PC-3 (cell line): ENCODE measurements around the gene RALGPS1.

Experiments
- EZH2 ChIP-seq: fragments of 300-600 bp; sonication (generic); IDR thresholded peaks from one replicate; pipeline ENCODE4 v1.6.1; 2017; ENCODE audit warnings: antibody characterized with exemption, mild to moderate bottlenecking, low read length; ENCODE audit not compliant: unreplicated experiment
- EZH2phosphoT487 ChIP-seq: fragments of 300-600 bp; sonication (generic); IDR thresholded peaks from 2 replicates; pipeline ENCODE4 v1.6.1; 2018; ENCODE audit warnings: mild to moderate bottlenecking, antibody characterized with exemption, low read length, borderline replicate concordance
- TF ChIP-seq, protein P1 (sequence below): fragments of 300-600 bp; sonication (generic); conservative IDR thresholded peaks from 2 replicates; pipeline ENCODE4 v1.5.1; 2017; ENCODE audit warnings: antibody characterized with exemption, low read depth, mild to moderate bottlenecking, low read length

DNA sequence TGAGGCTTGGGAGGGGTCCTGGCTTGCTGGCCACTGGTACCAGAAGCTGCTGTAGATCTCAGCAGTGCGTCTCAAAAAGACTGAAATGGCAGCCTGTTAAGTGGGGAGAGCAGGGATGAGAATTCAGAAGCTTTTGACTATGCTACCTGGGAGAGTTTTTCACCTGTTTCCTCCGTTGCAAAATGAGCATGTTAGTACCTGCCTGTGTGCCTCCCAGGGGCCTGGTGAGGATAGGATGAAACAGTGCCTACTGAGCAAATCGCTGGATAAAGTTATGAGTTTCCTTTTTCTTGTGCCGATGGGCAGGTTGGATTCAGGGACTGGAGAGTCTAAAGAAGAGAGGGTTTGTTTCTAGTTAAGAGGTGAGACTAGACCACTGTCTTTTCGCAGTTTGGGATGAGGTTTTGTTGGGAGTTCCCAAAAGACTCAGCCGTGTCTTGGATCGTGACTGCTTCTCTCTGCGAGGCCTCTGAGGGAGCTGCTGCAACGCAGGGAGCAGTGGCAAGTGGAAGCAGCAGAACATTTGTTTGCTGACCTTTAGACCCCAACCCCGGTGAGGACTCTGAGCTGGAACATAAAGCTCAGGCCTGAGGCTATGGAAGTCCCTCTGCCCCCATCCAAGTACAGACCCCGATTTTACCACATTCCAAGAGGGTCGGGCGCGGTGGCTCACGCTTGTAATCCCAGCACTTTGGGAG is 1.4 kb downstream of the RALGPS1 start:
- TF ChIP-seq, protein P1, sequence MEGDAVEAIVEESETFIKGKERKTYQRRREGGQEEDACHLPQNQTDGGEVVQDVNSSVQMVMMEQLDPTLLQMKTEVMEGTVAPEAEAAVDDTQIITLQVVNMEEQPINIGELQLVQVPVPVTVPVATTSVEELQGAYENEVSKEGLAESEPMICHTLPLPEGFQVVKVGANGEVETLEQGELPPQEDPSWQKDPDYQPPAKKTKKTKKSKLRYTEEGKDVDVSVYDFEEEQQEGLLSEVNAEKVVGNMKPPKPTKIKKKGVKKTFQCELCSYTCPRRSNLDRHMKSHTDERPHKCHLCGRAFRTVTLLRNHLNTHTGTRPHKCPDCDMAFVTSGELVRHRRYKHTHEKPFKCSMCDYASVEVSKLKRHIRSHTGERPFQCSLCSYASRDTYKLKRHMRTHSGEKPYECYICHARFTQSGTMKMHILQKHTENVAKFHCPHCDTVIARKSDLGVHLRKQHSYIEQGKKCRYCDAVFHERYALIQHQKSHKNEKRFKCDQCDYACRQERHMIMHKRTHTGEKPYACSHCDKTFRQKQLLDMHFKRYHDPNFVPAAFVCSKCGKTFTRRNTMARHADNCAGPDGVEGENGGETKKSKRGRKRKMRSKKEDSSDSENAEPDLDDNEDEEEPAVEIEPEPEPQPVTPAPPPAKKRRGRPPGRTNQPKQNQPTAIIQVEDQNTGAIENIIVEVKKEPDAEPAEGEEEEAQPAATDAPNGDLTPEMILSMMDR, result no peak
- TF ChIP-seq EZH2, result no peak
- no peak for TF ChIP-seq EZH2phosphoT487
